DND-41 (cell line): ENCODE measurements around the gene OR2A14.

ENCODE experiments used
- CTCF ChIP-seq: IDR thresholded peaks from 2 replicates; pipeline ENCODE4 v1.5.1; 2012; ENCODE audit warnings: borderline replicate concordance, low read length, moderate library complexity, mild to moderate bottlenecking; ENCODE audit not compliant: poor library complexity, severe bottlenecking; ENCODE audit errors: extremely low read depth
- EZH2 ChIP-seq: IDR thresholded peaks from 3 replicates; pipeline ENCODE4 v1.6.1; 2012; ENCODE audit warnings: borderline replicate concordance, low read depth, mild to moderate bottlenecking, moderate library complexity, low read length, inconsistent platforms; ENCODE audit not compliant: severe bottlenecking

- TF ChIP-seq CTCF (no peak), EZH2 (no peak)
Observed at GRCh38 chr7:144137501-144137900, 14.5 kb downstream of the OR2A14 start.
